GM12875 (cell line): ENCODE data around the gene TMEM178B.

Experiments
- H3K4me3 ChIP-seq: one replicate; pipeline ENCODE4 v1.5.1; 2011; ENCODE audit warnings: low read depth, low read length, control low read depth
- CTCF ChIP-seq: IDR thresholded peaks from 2 replicates; pipeline ENCODE4 v1.5.1; 2011; ENCODE audit warnings: low read depth, mild to moderate bottlenecking, control low read depth, inconsistent platforms, low read length, moderate library complexity, borderline replicate concordance; ENCODE audit not compliant: insufficient read depth

Gene TMEM178B

GRCh38 chr7:141312395-141312794 is 238.5 kb downstream of the TMEM178B start:
- TF ChIP-seq CTCF, result no peak
- H3K4me3 ChIP-seq, result no peak overlapping the region

DNA sequence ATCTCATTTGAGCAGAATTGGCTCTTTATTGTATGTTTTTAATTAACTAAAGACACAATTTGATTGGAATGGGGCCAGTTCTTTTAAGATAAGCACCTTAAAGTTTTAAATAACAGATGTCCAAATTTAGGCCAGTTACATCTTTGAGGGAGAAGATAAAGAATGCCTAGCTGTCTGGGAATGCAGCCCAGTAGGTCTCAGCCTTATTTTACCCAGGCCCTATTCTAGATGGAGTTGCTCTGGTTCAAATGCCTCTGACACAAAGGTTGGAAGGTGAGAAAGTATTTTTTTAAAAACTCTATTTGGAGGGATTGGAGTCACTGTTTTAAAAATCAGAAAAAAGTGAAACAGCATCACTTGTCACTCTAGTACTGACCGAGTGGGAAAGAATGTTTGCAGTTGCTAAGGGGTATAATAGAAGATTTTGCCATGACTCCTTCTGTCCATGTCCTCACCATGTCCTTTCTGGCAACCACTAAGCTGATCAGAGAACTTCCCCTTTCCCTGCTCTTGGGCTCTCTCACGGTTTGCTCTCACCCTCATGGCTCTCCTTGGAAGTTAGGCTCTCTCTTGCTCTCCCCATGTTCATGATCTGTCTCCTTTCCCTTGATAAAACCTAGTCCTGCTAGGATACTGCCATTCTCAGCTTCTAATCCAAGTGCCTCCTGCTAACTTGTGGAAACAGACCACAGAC is 239.1 kb downstream of the TMEM178B start:
- no peak for TF ChIP-seq CTCF
- no peak overlapping the region for H3K4me3 ChIP-seq

GRCh38 chr7:141313896-141314295 is 240.0 kb downstream of the TMEM178B start:
- no peak overlapping the region for H3K4me3 ChIP-seq
- no peak for TF ChIP-seq CTCF

DNA sequence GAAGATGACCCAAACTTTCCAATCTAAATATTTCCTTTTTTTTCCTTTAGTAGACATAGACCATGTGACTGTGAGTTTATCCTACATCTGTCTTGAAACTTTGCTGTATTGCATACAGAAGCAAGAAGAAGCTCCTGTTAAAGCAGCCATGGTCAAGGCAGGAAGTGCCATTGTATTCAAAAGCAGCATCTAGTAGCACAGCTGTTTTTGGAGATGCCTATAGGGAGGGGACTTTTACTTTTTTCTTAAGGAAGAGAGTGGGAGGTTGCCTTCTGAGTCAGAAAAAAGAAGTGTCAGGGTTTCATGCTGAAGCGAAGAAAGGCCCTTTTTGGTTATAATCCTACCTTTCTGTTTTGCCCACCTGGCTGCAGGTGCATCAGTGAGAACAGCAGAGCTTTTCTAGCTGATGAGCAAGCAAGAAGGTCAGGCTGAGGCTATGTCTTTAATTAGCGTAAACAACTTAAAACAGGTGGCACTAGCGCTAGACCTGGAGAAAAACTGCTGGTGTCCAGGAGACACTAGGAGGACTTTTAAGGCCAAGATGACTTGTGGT is 243.2 kb downstream of the TMEM178B start:
- no peak for TF ChIP-seq CTCF

GRCh38 chr7:141320287-141320686 is 246.4 kb downstream of the TMEM178B start:
- no peak overlapping the region for H3K4me3 ChIP-seq
- no peak for TF ChIP-seq CTCF

More for the DNA sequence above, 243.2 kb downstream of the TMEM178B start:
- H3K4me3 ChIP-seq, result no peak overlapping the region

DNA sequence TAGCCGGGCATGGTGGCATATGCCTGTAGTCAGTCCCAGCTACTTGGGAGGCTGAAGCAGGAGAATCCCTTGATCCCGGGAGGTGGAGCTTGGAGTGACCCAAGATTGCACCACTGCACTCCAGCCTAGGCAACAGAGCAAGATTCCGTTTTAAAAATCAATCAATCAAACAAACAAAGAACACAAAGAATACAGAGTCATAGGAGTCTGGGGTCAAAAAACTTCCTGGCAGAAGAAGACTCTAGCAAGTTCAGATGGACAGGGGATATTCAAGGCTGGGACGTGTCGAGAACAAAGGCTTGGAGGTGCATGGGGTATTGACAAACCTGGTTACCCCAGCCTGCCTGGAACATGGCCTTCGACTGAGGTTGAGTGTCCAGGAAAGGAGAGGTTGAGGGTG is 248.5 kb downstream of the TMEM178B start:
- no peak overlapping the region for H3K4me3 ChIP-seq
- TF ChIP-seq CTCF, result no peak

DNA sequence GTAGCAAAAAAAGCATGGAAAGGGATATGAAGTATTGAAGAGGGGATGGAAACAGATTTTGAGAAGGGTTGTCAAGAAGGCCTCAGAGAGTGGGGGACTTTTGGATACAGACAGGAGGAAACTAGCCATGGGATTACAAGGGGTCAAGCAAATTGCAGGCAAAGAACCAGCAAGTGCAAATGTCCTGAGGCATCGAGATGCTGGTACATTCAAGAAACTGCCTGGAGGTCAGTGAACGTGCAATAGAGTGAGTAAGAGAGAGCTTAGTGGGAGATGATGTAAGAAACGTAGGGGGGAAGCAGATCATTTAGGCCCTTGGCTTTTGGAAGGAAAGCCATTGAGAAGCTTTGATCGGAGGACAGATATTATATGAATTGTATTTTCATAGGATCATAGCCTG is 250.0 kb downstream of the TMEM178B start:
- no peak for TF ChIP-seq CTCF
- H3K4me3 ChIP-seq, result no peak overlapping the region
